Inferior parietal cortex (tissue), 1 donor: ENCODE measurements around the gene PTGES2.

Experiments used
- DNase-seq: peaks from one replicate; pipeline ENCODE4 v3.0.0-alpha.2; 2016; ENCODE audit errors: extremely low spot score

Gene PTGES2

GRCh38 chr9:128153060-128153946 lies 25.8 kb upstream of the PTGES2 start:
- DNase-seq = no peak

GRCh38 chr9:128152133-128153059 lies 24.9 kb upstream of the PTGES2 start:
- no peak for DNase-seq

- DNase-seq = no peak
Observed at GRCh38 chr9:128151309-128152132, 24.0 kb upstream of the PTGES2 start.

- DNase-seq = no peak
Observed at GRCh38 chr9:128150594-128151308, 23.2 kb upstream of the PTGES2 start.

- DNase-seq = no peak
Observed at GRCh38 chr9:128149951-128150593, 22.5 kb upstream of the PTGES2 start.

- DNase-seq = no peak
Observed at GRCh38 chr9:128149001-128149701, 21.6 kb upstream of the PTGES2 start, which contains the start of gene LCN2. LCN2 (plus strand) TSS chr9:128149453; CDS start chr9:128149526, 73 bp downstream.

- no peak for DNase-seq
Observed at GRCh38 chr9:128148509-128149000, 21.0 kb upstream of the PTGES2 start.

GRCh38 chr9:128146591-128147120 lies 19.1 kb upstream of the PTGES2 start:
- no peak for DNase-seq

GRCh38 chr9:128145951-128146351 lies 18.4 kb upstream of the PTGES2 start:
- DNase-seq = no peak

GRCh38 chr9:128145536-128145935 lies 18.0 kb upstream of the PTGES2 start:
- no peak for DNase-seq

- no peak for DNase-seq
Observed at GRCh38 chr9:128144239-128145181, 17.0 kb upstream of the PTGES2 start.

- DNase-seq = no peak
Observed at GRCh38 chr9:128143525-128144238, 16.2 kb upstream of the PTGES2 start.

GRCh38 chr9:128142596-128142995 lies 15.1 kb upstream of the PTGES2 start:
- DNase-seq = no peak

GRCh38 chr9:128142061-128142460 lies 14.5 kb upstream of the PTGES2 start:
- DNase-seq = no peak

- no peak for DNase-seq
Observed at GRCh38 chr9:128141604-128142003, 14.1 kb upstream of the PTGES2 start.

- no peak for DNase-seq
Observed at GRCh38 chr9:128139621-128140020, 12.1 kb upstream of the PTGES2 start.

GRCh38 chr9:128138001-128138400 lies 10.5 kb upstream of the PTGES2 start:
- no peak for DNase-seq
